ENCODE measurements around the gene SEC11C.
A peak's percentile ranks its signal among the peaks of the same experiment; 100 is the strongest.
"Not testable (repeated sequence)": the region's sequence is repeated elsewhere in the genome, so short reads cannot be mapped to it uniquely, and the experiment has no call there.

Gene SEC11C

DNA sequence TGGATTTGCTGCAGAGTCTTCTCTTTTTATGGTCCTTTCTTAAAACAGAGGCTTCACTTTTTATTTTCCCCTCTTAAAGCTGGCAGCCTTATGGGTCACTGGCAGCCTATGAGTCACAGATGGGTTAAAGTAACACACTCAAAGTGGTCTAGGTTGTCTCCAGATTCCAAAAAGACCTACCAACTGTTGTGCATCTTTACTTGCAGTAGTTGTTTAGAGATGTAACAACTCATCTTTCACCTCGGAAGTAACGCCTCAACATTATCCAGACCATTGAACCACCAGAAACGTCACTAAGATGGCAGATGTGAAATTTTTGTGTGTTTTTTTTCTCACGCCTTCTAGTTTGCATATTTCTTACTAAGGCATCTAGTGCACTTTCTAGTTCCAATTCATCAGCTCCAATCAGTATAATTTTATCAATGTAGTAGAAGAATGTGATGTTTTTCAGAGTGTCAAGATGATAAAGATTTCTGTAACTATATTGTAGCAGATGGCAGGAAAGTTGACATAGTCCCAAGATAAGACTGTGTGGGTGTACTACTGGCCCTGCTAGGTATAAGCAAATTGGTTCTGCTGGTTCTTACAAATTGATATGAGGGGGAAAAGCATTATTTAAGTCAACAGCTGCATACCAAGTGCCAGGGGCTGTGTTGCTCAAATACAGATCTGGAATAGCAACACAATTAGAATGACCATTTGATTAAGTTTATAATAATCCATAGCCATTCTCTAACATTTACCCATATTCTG, 9.6 kb upstream of the SEC11C start:
- H3K27me3 ChIP-seq (ENCODE audit: low read depth, low read length): no peaks in the 10 kb centered on the region

DNA sequence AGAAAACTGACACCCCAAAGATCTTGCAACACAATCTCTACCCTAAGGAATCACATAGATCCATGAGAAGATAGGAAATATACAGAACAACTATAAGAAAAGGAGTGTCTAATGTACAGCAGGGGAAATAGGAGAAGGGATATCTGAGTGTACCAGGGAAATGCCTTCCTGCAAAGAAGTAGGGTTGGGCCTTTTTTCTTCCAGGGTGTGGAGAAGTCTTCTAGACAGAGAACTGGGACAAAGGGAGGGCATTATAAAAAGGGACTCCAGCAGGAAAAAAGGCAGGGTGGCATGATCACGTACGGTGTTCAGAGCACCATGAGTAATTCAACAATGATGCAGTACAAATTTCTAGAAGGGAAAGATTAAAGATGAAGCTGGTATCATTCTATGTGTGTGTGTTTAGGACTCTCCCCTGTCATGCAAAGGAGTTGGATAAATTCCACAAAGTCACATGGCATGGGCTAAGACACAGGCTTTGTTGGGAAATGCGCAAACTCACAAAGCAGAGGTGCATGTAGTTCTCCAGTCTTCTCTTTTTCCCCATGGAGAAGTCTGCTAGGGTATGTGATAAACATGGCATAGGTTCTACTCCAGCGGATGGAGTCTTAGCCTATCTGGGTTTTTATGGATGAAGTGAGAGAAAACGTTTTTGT, 6.7 kb upstream of the SEC11C start:
- Histone ChIP-seq H3K27me3 (ENCODE audit: low read depth, low read length) (no peaks in the 10 kb centered on the region), H3K4me1 (ENCODE audit: control insufficient read depth in 1 of 2, insufficient read depth in 2 of 2, low read length in 2 of 2) (no peaks in the 10 kb centered on the region)

More for the DNA sequence above, 9.6 kb upstream of the SEC11C start:
- H3K36me3 ChIP-seq (ENCODE audit: control insufficient read depth in 1 of 2, insufficient read depth in 2 of 2, low read length in 2 of 2): no peaks in the 10 kb centered on the region
- H3K4me3 ChIP-seq (ENCODE audit: low read depth in 1 of 2, low read length in 2 of 2): no peak overlapping the region
- H3K9me3 ChIP-seq (ENCODE audit: control insufficient read depth in 1 of 2, low read length in 2 of 2): no peaks in the 10 kb centered on the region
- H3K27ac ChIP-seq (ENCODE audit: low read length): no peak overlapping the region
- H3K4me1 ChIP-seq (ENCODE audit: control insufficient read depth in 1 of 2, insufficient read depth in 2 of 2, low read length in 2 of 2): no peaks in the 10 kb centered on the region

DNA sequence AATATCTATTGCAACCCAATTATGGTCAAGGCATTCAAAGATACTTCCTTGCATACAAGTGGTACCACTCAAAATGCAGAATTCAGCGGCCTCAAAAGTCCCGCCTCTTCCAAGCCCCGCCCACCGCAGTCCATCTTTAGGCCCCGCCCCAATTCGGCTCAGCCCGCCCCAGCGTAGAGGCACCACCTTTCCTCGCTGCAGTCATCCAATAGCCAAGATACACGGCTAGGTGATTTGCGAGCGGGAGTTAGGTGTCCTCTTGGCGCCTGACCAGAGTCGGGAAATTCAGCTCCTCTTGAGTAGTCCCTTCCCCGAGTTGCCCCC, 431 bp upstream of the SEC11C start:
- Histone ChIP-seq H3K36me3 (ENCODE audit: control insufficient read depth in 1 of 2, insufficient read depth in 2 of 2, low read length in 2 of 2) (no peaks in the 10 kb centered on the region), H3K27me3 (ENCODE audit: low read depth, low read length) (no peaks in the 10 kb centered on the region), H3K4me1 (ENCODE audit: control insufficient read depth in 1 of 2, insufficient read depth in 2 of 2, low read length in 2 of 2) (peaks cover 0 to 11% of the 10 kb centered on the region in 2 donors), H3K4me3 (ENCODE audit: low read depth in 1 of 2, low read length in 2 of 2) (peak overlapping the region; percentile 75 to 94), H3K27ac (ENCODE audit: low read length) (peak overlapping the region; percentile 72), H3K9me3 (ENCODE audit: control insufficient read depth in 1 of 2, low read length in 2 of 2) (no peaks in the 10 kb centered on the region)

More for the DNA sequence above, 6.7 kb upstream of the SEC11C start:
- H3K36me3 ChIP-seq (ENCODE audit: control insufficient read depth in 1 of 2, insufficient read depth in 2 of 2, low read length in 2 of 2): no peaks in the 10 kb centered on the region
- H3K9me3 ChIP-seq (ENCODE audit: control insufficient read depth in 1 of 2, low read length in 2 of 2): no peaks in the 10 kb centered on the region
- no peak overlapping the region for H3K27ac ChIP-seq (ENCODE audit: low read length)
- no peak overlapping the region for H3K4me3 ChIP-seq (ENCODE audit: low read depth in 1 of 2, low read length in 2 of 2)

DNA sequence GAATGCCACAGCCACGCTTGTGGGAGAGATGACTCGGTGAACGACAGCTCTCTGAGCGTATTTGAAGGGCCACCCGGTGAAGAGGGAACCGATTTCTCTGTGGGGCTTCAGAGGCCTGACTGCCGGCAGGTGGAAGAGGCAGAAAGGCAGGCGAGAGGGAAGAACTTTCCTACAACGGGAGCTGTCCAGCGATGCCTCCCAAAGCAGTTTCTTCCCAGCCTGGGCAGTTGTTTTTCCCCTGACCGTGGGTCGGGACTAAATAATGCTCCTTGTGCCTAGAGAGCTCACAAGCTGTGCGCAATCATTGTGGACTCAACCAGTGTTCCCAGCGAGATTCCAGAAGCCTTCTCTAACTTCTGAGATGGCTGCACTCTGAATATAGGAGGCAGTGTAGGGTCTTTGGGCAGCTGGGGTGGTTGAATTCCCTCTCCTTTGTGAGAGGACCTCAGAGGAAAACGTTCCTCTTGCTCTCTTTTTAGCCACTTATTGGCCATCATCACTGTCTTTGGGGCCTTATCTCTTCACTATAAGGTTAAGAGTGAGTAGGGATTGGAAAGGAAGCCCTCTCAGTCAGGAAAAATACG, 710 bp downstream of the SEC11C start:
- peaks cover 0 to 11% of the 10 kb centered on the region in 2 donors for H3K4me1 ChIP-seq (ENCODE audit: control insufficient read depth in 1 of 2, insufficient read depth in 2 of 2, low read length in 2 of 2)
- no peaks in the 10 kb centered on the region for H3K9me3 ChIP-seq (ENCODE audit: control insufficient read depth in 1 of 2, low read length in 2 of 2)
- no peaks in the 10 kb centered on the region for H3K27me3 ChIP-seq (ENCODE audit: low read depth, low read length)
- H3K27ac ChIP-seq (ENCODE audit: low read length): peak overlapping the region; percentile 30
- H3K36me3 ChIP-seq (ENCODE audit: control insufficient read depth in 1 of 2, insufficient read depth in 2 of 2, low read length in 2 of 2): no peaks in the 10 kb centered on the region
- H3K4me3 ChIP-seq (ENCODE audit: low read depth in 1 of 2, low read length in 2 of 2): peak overlapping the region; percentile 75 to 94

DNA sequence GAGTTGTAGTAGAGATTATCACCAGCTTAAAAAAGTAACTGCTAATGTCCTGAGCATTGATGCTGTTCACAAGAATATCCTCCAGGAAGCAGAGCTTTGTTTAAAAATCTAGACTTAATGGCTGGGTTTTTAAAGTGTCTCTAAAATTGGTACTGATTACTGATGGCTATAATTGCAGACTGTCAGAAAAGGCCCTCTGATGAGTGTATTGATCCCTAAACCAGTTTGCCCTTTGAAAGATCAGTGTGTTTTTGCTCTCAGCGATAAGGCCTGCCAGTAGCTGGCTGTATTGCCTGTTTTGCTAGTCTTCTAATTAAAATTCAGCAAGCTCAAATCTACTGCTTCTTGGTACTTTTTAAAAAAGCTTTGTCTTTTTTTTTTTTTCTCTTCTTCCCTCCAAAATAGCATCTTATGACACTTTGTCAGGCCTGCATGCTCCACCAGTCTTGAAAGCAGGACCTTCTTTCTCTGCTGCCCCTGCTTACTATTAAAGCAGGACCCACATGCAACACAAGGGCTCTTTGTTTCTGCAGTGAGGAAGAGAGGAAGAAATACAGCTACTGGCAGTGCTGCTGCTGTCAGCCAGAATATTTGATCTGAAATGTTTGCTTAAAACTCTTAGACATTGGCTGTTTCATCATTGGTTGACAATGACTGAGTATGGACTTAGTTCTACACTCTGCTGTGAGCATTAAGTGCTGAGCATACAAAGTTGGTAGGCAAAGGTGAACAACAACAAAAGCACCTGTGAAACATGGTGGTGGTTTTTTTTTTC, 1.8 kb downstream of the SEC11C start:
- Histone ChIP-seq H3K4me1 (ENCODE audit: control insufficient read depth in 1 of 2, insufficient read depth in 2 of 2, low read length in 2 of 2) (peaks cover 0 to 11% of the 10 kb centered on the region in 2 donors), H3K4me3 (ENCODE audit: low read depth in 1 of 2, low read length in 2 of 2) (no peak overlapping the region), H3K36me3 (ENCODE audit: control insufficient read depth in 1 of 2, insufficient read depth in 2 of 2, low read length in 2 of 2) (no peaks in the 10 kb centered on the region), H3K27ac (ENCODE audit: low read length) (no peak overlapping the region), H3K27me3 (ENCODE audit: low read depth, low read length) (no peaks in the 10 kb centered on the region), H3K9me3 (ENCODE audit: control insufficient read depth in 1 of 2, low read length in 2 of 2) (no peaks in the 10 kb centered on the region)

DNA sequence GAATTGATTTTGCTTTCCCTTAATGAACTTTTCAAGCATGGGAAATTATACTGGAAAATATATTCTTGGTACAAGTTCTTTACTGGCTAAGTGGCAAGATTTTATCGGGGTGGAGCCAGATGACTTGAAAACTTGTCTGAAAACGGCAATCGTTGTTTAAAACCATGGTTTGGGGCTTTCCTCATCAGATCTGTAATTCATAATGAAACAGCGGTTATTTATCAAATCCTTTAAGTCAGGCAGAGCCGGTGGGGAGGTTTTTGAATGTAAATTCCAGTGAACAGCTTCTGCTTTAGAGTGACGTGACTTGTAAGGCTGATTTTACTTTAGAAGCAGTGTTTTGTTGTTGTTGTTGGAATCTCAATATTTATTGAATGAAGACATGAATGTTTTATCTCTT, 2.6 kb downstream of the SEC11C start:
- Histone ChIP-seq H3K27ac (ENCODE audit: low read length) (no peak overlapping the region), H3K36me3 (ENCODE audit: control insufficient read depth in 1 of 2, insufficient read depth in 2 of 2, low read length in 2 of 2) (no peaks in the 10 kb centered on the region), H3K9me3 (ENCODE audit: control insufficient read depth in 1 of 2, low read length in 2 of 2) (no peaks in the 10 kb centered on the region), H3K27me3 (ENCODE audit: low read depth, low read length) (no peaks in the 10 kb centered on the region), H3K4me3 (ENCODE audit: low read depth in 1 of 2, low read length in 2 of 2) (no peak overlapping the region), H3K4me1 (ENCODE audit: control insufficient read depth in 1 of 2, insufficient read depth in 2 of 2, low read length in 2 of 2) (peaks cover 0 to 11% of the 10 kb centered on the region in 2 donors)

DNA sequence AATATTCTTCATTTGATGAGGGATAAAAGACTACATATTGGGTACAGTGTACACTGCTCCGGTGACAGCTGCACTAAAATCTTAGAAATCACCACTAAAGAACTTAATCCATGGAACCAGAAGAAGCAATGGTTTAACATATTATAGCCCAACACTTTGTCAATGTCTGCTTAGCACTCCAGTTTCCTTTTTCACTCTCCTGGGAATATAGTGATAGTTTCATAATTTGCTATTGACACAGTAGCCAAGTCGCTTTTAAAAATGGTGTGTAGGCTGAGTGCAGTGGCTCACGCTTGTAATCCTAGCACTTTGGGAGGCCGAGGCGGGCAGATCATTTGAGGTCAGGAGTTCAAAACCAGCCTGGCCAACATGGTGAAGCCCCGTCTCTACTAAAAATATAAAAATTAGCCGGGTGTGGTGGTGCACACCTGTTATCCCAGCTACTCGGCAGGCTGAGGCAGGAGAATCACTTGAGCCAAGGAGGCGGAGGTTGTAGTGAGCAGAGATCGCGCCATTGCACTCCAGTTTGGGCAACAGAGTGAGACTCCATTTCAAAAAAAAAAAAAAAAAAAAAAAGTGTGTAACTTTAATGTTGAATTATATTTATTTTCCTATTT, 3.2 kb downstream of the SEC11C start:
- not testable (repeated sequence) for H3K27ac ChIP-seq (ENCODE audit: low read length); H3K36me3 ChIP-seq (ENCODE audit: control insufficient read depth in 1 of 2, insufficient read depth in 2 of 2, low read length in 2 of 2); H3K27me3 ChIP-seq (ENCODE audit: low read depth, low read length); H3K4me3 ChIP-seq (ENCODE audit: low read depth in 1 of 2, low read length in 2 of 2); H3K9me3 ChIP-seq (ENCODE audit: control insufficient read depth in 1 of 2, low read length in 2 of 2)
- H3K4me1 ChIP-seq (ENCODE audit: control insufficient read depth in 1 of 2, insufficient read depth in 2 of 2, low read length in 2 of 2): peaks cover 0 to 11% of the 10 kb centered on the region in 2 donors

DNA sequence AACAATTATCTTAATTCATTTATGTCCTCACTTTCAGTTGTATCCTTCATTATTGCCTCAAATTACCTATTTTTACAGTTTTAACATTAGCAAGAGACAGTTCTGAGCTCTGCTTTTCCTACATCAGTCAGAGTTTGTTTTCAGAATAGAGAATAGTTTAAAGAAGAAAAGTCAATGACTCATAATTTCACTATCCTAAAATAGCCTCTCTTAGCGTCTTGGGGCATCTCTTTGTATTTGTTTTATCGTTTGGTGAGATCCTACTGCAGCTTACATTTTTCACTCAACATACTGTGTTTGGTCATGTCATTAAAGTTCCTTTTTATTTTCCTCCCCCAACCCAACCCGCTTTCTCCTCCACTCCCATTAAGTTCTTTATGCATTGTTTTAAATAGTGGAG, 3.8 kb downstream of the SEC11C start:
- Histone ChIP-seq H3K4me3 (ENCODE audit: low read depth in 1 of 2, low read length in 2 of 2) (no peak overlapping the region), H3K27me3 (ENCODE audit: low read depth, low read length) (no peaks in the 10 kb centered on the region), H3K36me3 (ENCODE audit: control insufficient read depth in 1 of 2, insufficient read depth in 2 of 2, low read length in 2 of 2) (no peaks in the 10 kb centered on the region), H3K9me3 (ENCODE audit: control insufficient read depth in 1 of 2, low read length in 2 of 2) (no peaks in the 10 kb centered on the region), H3K4me1 (ENCODE audit: control insufficient read depth in 1 of 2, insufficient read depth in 2 of 2, low read length in 2 of 2) (peaks cover 0 to 11% of the 10 kb centered on the region in 2 donors), H3K27ac (ENCODE audit: low read length) (no peak overlapping the region)

DNA sequence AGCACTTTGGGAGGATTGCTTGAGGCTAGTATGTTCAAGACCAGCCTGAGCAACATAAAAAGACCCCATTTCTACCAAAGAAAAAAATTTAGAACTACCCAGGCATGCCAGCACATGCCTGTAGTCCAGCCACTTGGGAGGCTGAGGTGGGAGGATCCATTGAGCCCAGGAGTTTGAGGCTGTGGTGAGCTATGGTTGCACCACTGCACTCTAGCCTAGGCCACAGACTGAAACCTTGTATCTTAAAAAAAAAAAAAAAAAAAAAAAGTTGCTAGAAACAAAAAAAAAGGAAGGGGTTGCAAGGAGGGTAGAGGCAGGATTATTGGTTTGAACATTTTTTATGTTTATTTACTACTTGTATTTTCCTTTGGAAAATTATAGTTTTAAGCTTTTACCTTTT, 4.8 kb downstream of the SEC11C start:
- Histone ChIP-seq H3K27ac (ENCODE audit: low read length) (no peak overlapping the region), H3K36me3 (ENCODE audit: control insufficient read depth in 1 of 2, insufficient read depth in 2 of 2, low read length in 2 of 2) (no peaks in the 10 kb centered on the region), H3K4me1 (ENCODE audit: control insufficient read depth in 1 of 2, insufficient read depth in 2 of 2, low read length in 2 of 2) (peaks cover 0 to 11% of the 10 kb centered on the region in 2 donors), H3K9me3 (ENCODE audit: control insufficient read depth in 1 of 2, low read length in 2 of 2) (no peaks in the 10 kb centered on the region), H3K27me3 (ENCODE audit: low read depth, low read length) (no peaks in the 10 kb centered on the region), H3K4me3 (ENCODE audit: low read depth in 1 of 2, low read length in 2 of 2) (no peak overlapping the region)

DNA sequence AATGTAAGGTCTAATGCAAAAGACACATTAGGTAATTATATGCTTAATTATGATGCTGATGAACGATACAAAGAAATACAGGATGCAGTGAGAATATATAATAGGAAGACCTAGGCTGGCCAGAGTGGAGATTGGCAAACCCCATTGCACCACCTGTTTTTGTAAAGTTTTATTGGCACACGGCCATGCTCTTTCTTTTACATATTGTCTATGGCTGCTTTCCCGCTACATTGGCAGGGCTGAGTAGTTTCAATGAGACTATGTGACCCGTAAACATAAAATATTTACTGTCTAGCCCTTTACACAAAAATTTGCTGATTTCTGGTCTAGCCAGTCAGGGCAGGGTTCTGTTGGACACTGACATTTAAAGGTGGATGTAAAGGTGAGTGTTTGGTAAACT, 5.4 kb downstream of the SEC11C start:
- peaks cover 0 to 11% of the 10 kb centered on the region in 2 donors for H3K4me1 ChIP-seq (ENCODE audit: control insufficient read depth in 1 of 2, insufficient read depth in 2 of 2, low read length in 2 of 2)
- H3K27ac ChIP-seq (ENCODE audit: low read length): no peak overlapping the region
- H3K27me3 ChIP-seq (ENCODE audit: low read depth, low read length): no peaks in the 10 kb centered on the region
- H3K36me3 ChIP-seq (ENCODE audit: control insufficient read depth in 1 of 2, insufficient read depth in 2 of 2, low read length in 2 of 2): no peaks in the 10 kb centered on the region
- no peaks in the 10 kb centered on the region for H3K9me3 ChIP-seq (ENCODE audit: control insufficient read depth in 1 of 2, low read length in 2 of 2)
- H3K4me3 ChIP-seq (ENCODE audit: low read depth in 1 of 2, low read length in 2 of 2): no peak overlapping the region

DNA sequence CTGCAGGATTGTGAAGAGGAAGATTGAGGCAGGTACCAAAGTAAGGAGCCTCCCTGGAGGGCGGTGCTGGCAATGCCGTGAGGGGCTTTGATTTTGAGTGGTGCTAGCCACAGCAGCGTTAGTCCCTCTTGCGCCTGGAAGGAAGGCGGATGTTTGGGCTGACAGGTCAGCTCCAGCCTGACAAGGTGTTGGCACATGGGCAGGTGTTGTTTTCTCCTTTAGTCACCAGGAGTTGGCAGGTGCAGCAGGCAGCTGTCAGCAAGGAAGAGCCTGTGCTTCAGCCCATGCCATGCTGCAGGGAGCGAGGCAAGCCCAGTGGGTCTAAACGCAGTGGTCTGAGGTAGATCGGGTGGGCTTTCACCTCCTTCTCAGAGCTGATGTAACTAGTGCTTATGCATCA, 8.5 kb downstream of the SEC11C start:
- Histone ChIP-seq H3K9me3 (ENCODE audit: control insufficient read depth in 1 of 2, low read length in 2 of 2) (no peaks in the 10 kb centered on the region), H3K36me3 (ENCODE audit: control insufficient read depth in 1 of 2, insufficient read depth in 2 of 2, low read length in 2 of 2) (peaks cover 0 to 15% of the 10 kb centered on the region in 2 donors), H3K4me3 (ENCODE audit: low read depth in 1 of 2, low read length in 2 of 2) (no peak overlapping the region), H3K27ac (ENCODE audit: low read length) (no peak overlapping the region), H3K4me1 (ENCODE audit: control insufficient read depth in 1 of 2, insufficient read depth in 2 of 2, low read length in 2 of 2) (no peaks in the 10 kb centered on the region), H3K27me3 (ENCODE audit: low read depth, low read length) (no peaks in the 10 kb centered on the region)
